HUES64 (cell line): ENCODE measurements around the gene LHFPL2.
"Not testable (repeated sequence)": the region's sequence is repeated elsewhere in the genome, so short reads cannot be mapped to it uniquely, and the experiment has no call there.

Experiments
- H3K27ac ChIP-seq: 2 replicates; pipeline ENCODE4 v1.7.0; 2013; ENCODE audit warnings: low read depth, low read length, inconsistent platforms
- H3K27me3 ChIP-seq: 2 replicates; pipeline ENCODE4 v1.6.1; 2013; ENCODE audit warnings: mild to moderate bottlenecking, low read length; ENCODE audit not compliant: insufficient read depth
- H3K36me3 ChIP-seq: 2 replicates; pipeline ENCODE4 v1.6.1; 2013; ENCODE audit warnings: mild to moderate bottlenecking, low read length; ENCODE audit not compliant: insufficient read depth
- H3K4me1 ChIP-seq: 2 replicates; pipeline ENCODE4 v1.6.1; 2013; ENCODE audit warnings: mild to moderate bottlenecking, low read length, moderate library complexity; ENCODE audit not compliant: insufficient read depth
- H3K4me3 ChIP-seq: 2 replicates; pipeline ENCODE4 v1.5.1; 2013; ENCODE audit warnings: mild to moderate bottlenecking, low read length, moderate library complexity
- H3K9ac ChIP-seq: 2 replicates; pipeline ENCODE4 v1.6.1; 2013; ENCODE audit warnings: mild to moderate bottlenecking, low read depth, low read length
- H3K9me3 ChIP-seq: 2 replicates; pipeline ENCODE4 v1.6.1; 2013; ENCODE audit warnings: low read depth, low read length; ENCODE audit not compliant: insufficient read depth
- WGBS: fragments of 150-250, 120-280 bp; methylation state at CpG from one replicate; pipeline ENCODE4 v1.1.7; 2013; ENCODE audit warnings: missing lambda C conversion rate; 5-methylcytosine and 5-hydroxymethylcytosine counted together

The LHFPL2 gene

GRCh38 chr5:78473751-78474150, 174.8 kb downstream of the LHFPL2 start:
- Histone ChIP-seq H3K27me3 (no peaks in the 10 kb centered on the region), H3K27ac (no peak overlapping the region), H3K9ac (no peak overlapping the region), H3K36me3 (peaks cover 9% of the 10 kb centered on the region), H3K4me3 (no peak overlapping the region), H3K4me1 (no peaks in the 10 kb centered on the region), H3K9me3 (no peaks in the 10 kb centered on the region)
- 78% methylated on average over 1 of the region's 1 CpG for WGBS

DNA sequence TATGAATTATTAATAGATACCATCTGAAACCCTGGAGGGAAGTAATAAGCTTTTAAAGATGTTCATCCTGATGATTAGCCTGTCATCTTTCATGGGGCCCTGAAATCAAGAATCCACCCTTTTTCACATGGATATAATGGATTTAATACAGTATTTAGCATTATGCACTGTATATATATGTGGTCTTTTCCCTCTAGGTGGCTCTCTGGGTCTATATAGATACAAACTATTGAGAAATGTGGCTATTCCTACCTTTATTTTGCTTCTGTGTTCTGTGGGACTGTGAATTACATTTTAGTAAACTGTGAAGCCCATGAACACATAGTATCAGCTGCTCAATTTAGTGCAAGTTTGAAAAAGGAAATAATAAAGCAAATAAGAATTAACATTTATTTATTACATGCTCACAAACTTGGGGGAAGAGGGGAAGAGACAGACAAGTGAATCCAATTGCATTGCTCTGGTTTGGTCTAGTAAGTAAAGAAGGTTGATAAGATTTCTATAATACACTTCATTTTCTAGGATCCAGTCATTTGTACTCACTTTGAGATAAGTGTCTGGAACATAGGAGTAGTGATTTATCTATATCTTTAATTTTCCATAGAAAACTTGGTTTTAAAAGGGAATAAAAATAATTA, 176.0 kb downstream of the LHFPL2 start:
- Histone ChIP-seq H3K9ac (no peak overlapping the region), H3K27ac (no peak overlapping the region), H3K27me3 (no peaks in the 10 kb centered on the region), H3K4me3 (no peak overlapping the region), H3K9me3 (no peaks in the 10 kb centered on the region), H3K36me3 (peaks cover 9% of the 10 kb centered on the region), H3K4me1 (no peaks in the 10 kb centered on the region)

- Histone ChIP-seq H3K4me1 (no peaks in the 10 kb centered on the region), H3K36me3 (peaks cover 9% of the 10 kb centered on the region), H3K9ac (no peak overlapping the region), H3K27ac (no peak overlapping the region), H3K4me3 (no peak overlapping the region), H3K9me3 (no peaks in the 10 kb centered on the region), H3K27me3 (no peaks in the 10 kb centered on the region)
These were observed 176.7 kb downstream of the LHFPL2 start for GRCh38 chr5:78471896-78472295.

DNA sequence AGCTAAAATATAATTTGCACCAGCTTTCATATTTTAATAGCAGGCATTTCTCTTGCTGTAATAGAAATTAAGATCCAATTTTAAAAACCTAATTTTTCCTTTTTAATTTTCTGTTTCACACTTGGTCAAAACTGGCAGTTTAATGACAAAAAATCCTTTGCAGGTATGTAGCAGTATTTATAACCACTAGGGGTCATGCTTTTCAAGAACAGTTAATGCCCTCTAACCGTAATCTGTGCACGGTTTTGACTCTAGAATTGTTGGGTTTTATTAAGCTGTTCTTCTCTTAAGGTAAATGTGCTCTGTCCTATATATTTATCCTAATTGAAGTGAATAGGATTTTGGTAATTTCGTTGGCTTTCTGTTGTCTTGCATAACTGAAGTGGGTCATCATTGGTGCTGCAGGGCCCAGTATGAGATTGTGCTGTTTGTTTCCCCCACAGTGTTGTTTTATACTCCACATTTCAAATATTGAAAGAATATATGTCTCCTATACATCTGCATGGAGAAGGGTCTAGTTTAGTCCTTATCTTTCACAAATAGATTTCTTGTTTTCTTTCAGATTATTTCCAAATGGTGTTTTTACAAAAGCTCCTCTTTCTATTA, 180.7 kb downstream of the LHFPL2 start:
- WGBS = 40% methylated on average over 3 of the region's 3 CpGs
- Histone ChIP-seq H3K9me3 (no peaks in the 10 kb centered on the region), H3K9ac (no peak overlapping the region), H3K27me3 (no peaks in the 10 kb centered on the region), H3K36me3 (peaks cover 5% of the 10 kb centered on the region; the same call in 1 of the 2 replicates), H3K4me3 (no peak overlapping the region), H3K27ac (no peak overlapping the region), H3K4me1 (no peaks in the 10 kb centered on the region)

DNA sequence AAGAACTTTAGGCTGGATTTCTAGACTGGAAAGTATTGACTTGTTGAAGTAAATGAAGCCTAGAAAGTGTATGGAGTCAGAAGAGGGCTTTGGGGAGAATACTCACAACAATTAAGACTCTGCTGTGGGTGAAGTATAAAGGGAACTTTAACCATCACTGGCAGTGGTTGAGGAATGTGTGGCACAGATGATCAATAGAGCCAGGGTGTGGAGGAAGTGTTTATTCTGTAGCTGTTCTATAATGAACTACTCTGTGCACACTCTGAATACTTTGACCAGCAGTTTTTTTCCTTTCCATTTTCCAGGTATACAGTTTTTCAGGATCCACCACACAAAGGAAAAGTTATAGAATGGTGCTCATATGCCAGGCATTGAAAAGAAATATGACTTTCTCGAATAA, 181.4 kb downstream of the LHFPL2 start:
- H3K27ac ChIP-seq = no peak overlapping the region
- 100% methylated on average over 1 of the region's 1 CpG for whole genome bisulfite sequencing
- H3K36me3 ChIP-seq = peaks cover 5% of the 10 kb centered on the region; the same call in 1 of the 2 replicates
- no peak overlapping the region for H3K9ac ChIP-seq
- H3K9me3 ChIP-seq = no peaks in the 10 kb centered on the region
- no peaks in the 10 kb centered on the region for H3K4me1 ChIP-seq
- H3K4me3 ChIP-seq = no peak overlapping the region
- H3K27me3 ChIP-seq = no peaks in the 10 kb centered on the region

GRCh38 chr5:78458843-78459242, 189.7 kb downstream of the LHFPL2 start:
- Histone ChIP-seq H3K27me3 (no peaks in the 10 kb centered on the region), H3K27ac (no peak overlapping the region), H3K9ac (no peak overlapping the region), H3K36me3 (peaks cover 9% of the 10 kb centered on the region; the same call in 1 of the 2 replicates), H3K4me1 (no peaks in the 10 kb centered on the region), H3K9me3 (no peaks in the 10 kb centered on the region), H3K4me3 (no peak overlapping the region)
- WGBS = 96% methylated on average over 2 of the region's 2 CpGs

DNA sequence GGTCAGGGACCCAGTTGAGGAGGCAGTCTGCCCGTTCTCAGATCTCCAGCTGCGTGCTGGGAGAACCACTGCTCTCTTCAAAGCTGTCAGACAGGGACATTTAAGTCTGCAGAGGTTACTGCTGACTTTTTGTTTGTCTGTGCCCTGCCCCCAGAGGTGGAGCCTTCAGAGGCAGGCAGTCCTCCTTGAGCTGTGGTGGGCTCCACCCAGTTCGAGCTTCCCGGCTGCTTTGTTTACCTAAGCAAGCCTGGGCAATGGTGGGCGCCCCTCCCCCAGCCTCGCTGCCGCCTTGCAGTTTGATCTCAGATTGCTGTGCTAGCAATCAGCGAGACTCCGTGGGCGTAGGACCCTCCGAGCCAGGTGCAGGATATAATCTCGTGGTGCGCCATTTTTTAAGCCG, 191.1 kb downstream of the LHFPL2 start:
- H3K36me3 ChIP-seq, H3K27ac ChIP-seq, H3K9me3 ChIP-seq, H3K27me3 ChIP-seq, H3K9ac ChIP-seq, H3K4me1 ChIP-seq, H3K4me3 ChIP-seq: not testable (repeated sequence)
- 33% methylated on average over 9 of the region's 14 CpGs for whole genome bisulfite sequencing

DNA sequence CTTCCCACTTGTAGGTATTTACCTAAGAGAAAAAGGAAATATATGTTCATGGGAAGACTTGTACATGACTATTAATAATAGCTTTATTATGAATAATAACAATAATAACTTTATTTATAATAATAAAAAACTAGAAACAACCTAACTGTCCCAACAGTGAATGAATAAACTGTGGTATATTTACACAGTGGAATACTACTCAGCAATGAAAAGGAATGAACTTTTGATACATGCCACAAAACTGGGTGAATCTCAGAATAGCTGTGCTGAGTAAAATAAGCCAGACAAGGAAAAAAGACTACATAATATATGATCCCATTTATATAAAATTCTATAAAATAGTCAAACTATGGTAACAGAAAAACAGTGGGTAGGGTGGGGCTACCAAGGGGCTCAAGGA, 199.5 kb downstream of the LHFPL2 start:
- H3K9ac ChIP-seq = no peak overlapping the region
- H3K4me1 ChIP-seq = no peaks in the 10 kb centered on the region
- H3K9me3 ChIP-seq = peaks cover 3% of the 10 kb centered on the region; the same call in 1 of the 2 replicates
- no peak overlapping the region for H3K4me3 ChIP-seq
- no peaks in the 10 kb centered on the region for H3K27me3 ChIP-seq
- peaks cover 23% of the 10 kb centered on the region for H3K36me3 ChIP-seq
- H3K27ac ChIP-seq = no peak overlapping the region

- peaks cover 23% of the 10 kb centered on the region for H3K36me3 ChIP-seq
- H3K9me3 ChIP-seq = peaks cover 3% of the 10 kb centered on the region; the same call in 1 of the 2 replicates
- WGBS = no CpG with 5 or more reads among the region's 3 CpGs
- no peaks in the 10 kb centered on the region for H3K27me3 ChIP-seq
- H3K9ac ChIP-seq = no peak overlapping the region
- H3K4me1 ChIP-seq = no peaks in the 10 kb centered on the region
- no peak overlapping the region for H3K27ac ChIP-seq
- no peak overlapping the region for H3K4me3 ChIP-seq
These were observed 200.7 kb downstream of the LHFPL2 start for GRCh38 chr5:78447775-78448424.
